H9 (cell line): Measurements from ENCODE around the gene SLC35B2. TPM values are rescaled to one million over a fixed set of nuclear protein-coding genes. Genes with fewer than 3 reads are reported as not detected.

Experiments
- DNase-seq: peaks from one replicate; pipeline ENCODE4 v3.0.0-alpha.2; 2017
- H2AFZ ChIP-seq: one replicate; pipeline ENCODE4 v1.6.1; 2013; ENCODE audit warnings: mild to moderate bottlenecking, low read length, control low read depth, moderate library complexity
- H2AK5ac ChIP-seq: 2 replicates; pipeline ENCODE4 v1.6.1; 2013; ENCODE audit warnings: low read length, control low read depth, mixed read lengths; ENCODE audit not compliant: insufficient read length
- H2BK120ac ChIP-seq: one replicate; pipeline ENCODE4 v1.6.1; 2013; ENCODE audit warnings: low read depth, mild to moderate bottlenecking, low read length, control low read depth, inconsistent platforms; ENCODE audit not compliant: poor library complexity, severe bottlenecking
- H2BK12ac ChIP-seq: 2 replicates; pipeline ENCODE4 v1.6.1; 2013; ENCODE audit warnings: low read length, control low read depth, mixed read lengths, low read depth; ENCODE audit not compliant: insufficient read length
- H2BK15ac ChIP-seq: 2 replicates; pipeline ENCODE4 v1.6.1; 2013; ENCODE audit warnings: low read depth, low read length, control low read depth
- H2BK20ac ChIP-seq: one replicate; pipeline ENCODE4 v1.6.1; 2013; ENCODE audit warnings: low read depth, mild to moderate bottlenecking, low read length, control low read depth, inconsistent platforms; ENCODE audit not compliant: poor library complexity, severe bottlenecking
- H2BK5ac ChIP-seq: 2 replicates; pipeline ENCODE4 v1.6.1; 2013; ENCODE audit warnings: low read length, control low read depth, mixed read lengths; ENCODE audit not compliant: insufficient read length
- H3K14ac ChIP-seq: 2 replicates; pipeline ENCODE4 v1.6.1; 2013; ENCODE audit warnings: low read length, control low read depth; ENCODE audit not compliant: insufficient read depth
- H3K18ac ChIP-seq: 2 replicates; pipeline ENCODE4 v1.6.1; 2013; ENCODE audit warnings: low read depth, mild to moderate bottlenecking, mixed read lengths, low read length, control low read depth; ENCODE audit not compliant: insufficient read length
- H3K23ac ChIP-seq: 2 replicates; pipeline ENCODE4 v1.6.1; 2013; ENCODE audit warnings: low read length, control low read depth, mixed read lengths, low read depth; ENCODE audit not compliant: insufficient read length
- H3K23me2 ChIP-seq: 2 replicates; pipeline ENCODE4 v1.6.1; 2013; ENCODE audit warnings: low read depth, mild to moderate bottlenecking, mixed read lengths, low read length, control low read depth; ENCODE audit not compliant: insufficient read length, poor library complexity, severe bottlenecking
- H3K27ac ChIP-seq: 2 replicates; pipeline ENCODE4 v1.5.1; 2013; ENCODE audit warnings: low read length, control low read depth, mixed read lengths, low read depth; ENCODE audit not compliant: insufficient read length
- H3K27me3 ChIP-seq: 2 replicates; pipeline ENCODE4 v1.6.1; 2013; ENCODE audit warnings: low read length, control low read depth, inconsistent platforms; ENCODE audit not compliant: insufficient read depth
- H3K4ac ChIP-seq: 2 replicates; pipeline ENCODE4 v1.6.1; 2013; ENCODE audit warnings: low read depth, mild to moderate bottlenecking, control low read depth, inconsistent platforms, low read length, moderate library complexity
- H3K4me1 ChIP-seq: 2 replicates; pipeline ENCODE4 v1.6.1; 2013; ENCODE audit warnings: low read length, control low read depth, inconsistent platforms; ENCODE audit not compliant: insufficient read depth
- H3K4me2 ChIP-seq: 2 replicates; pipeline ENCODE4 v1.6.1; 2013; ENCODE audit warnings: low read length, control low read depth, mixed read lengths; ENCODE audit not compliant: insufficient read length, insufficient read depth
- H3K56ac ChIP-seq: 2 replicates; pipeline ENCODE4 v1.6.1; 2013; ENCODE audit warnings: low read depth, mild to moderate bottlenecking, mixed read lengths, low read length, control low read depth; ENCODE audit not compliant: insufficient read length
- H3K79me1 ChIP-seq: 2 replicates; pipeline ENCODE4 v1.6.1; 2013; ENCODE audit warnings: low read depth, mild to moderate bottlenecking, moderate library complexity, low read length, control low read depth, inconsistent platforms; ENCODE audit not compliant: insufficient read depth, poor library complexity, severe bottlenecking
- H3K79me2 ChIP-seq: 2 replicates; pipeline ENCODE4 v1.6.1; 2013; ENCODE audit warnings: low read length, control low read depth, inconsistent platforms; ENCODE audit not compliant: insufficient read depth
- H3K9ac ChIP-seq: 2 replicates; pipeline ENCODE4 v1.6.1; 2013; ENCODE audit warnings: low read length, control low read depth, mixed read lengths; ENCODE audit not compliant: insufficient read length; ENCODE audit errors: extremely low read depth
- H3K9me3 ChIP-seq: one replicate; pipeline ENCODE4 v1.6.1; 2013; ENCODE audit warnings: low read depth, low read length, inconsistent platforms; ENCODE audit not compliant: control insufficient read depth
- H3T11ph ChIP-seq: one replicate; pipeline ENCODE4 v1.6.1; 2013; ENCODE audit warnings: mild to moderate bottlenecking, low read length, control low read depth, inconsistent platforms
- H4K20me1 ChIP-seq: one replicate; pipeline ENCODE4 v1.6.1; 2013; ENCODE audit not compliant: control insufficient read depth, insufficient read length, insufficient read depth
- H4K5ac ChIP-seq: 2 replicates; pipeline ENCODE4 v1.6.1; 2013; ENCODE audit warnings: low read depth, mild to moderate bottlenecking, mixed read lengths, low read length, control low read depth; ENCODE audit not compliant: insufficient read length
- H4K8ac ChIP-seq: replicated peaks from 2 replicates; pipeline ENCODE4 v1.6.1; 2013; ENCODE audit warnings: low read length, control low read depth, mixed read lengths, low read depth; ENCODE audit not compliant: insufficient read length
- H4K91ac ChIP-seq: 2 replicates; pipeline ENCODE4 v1.6.1; 2013; ENCODE audit warnings: low read depth, mild to moderate bottlenecking, moderate library complexity, mixed read lengths, low read length, control low read depth; ENCODE audit not compliant: insufficient read length
- H3K27ac Mint-ChIP-seq, 3 experiments: 2 replicates in 2 of 3; 3 replicates in 1 of 3; pipeline ENCODE4 v1.8.0; 2020 to 2021; ENCODE audit warnings: mixed read lengths in 3 of 3, mild to moderate bottlenecking in 1 of 3, moderate library complexity in 1 of 3
- H3K27me3 Mint-ChIP-seq: 2 replicates; pipeline ENCODE4 v1.8.0; 2021; ENCODE audit warnings: low read depth, mild to moderate bottlenecking, moderate library complexity, mixed read lengths
- H3K36me3 Mint-ChIP-seq, 3 experiments: 2 replicates in 2 of 3; 3 replicates in 1 of 3; pipeline ENCODE4 v1.8.0; 2020 to 2021; ENCODE audit warnings: low read depth in 3 of 3, mixed read lengths in 3 of 3; ENCODE audit not compliant: insufficient read depth in 1 of 3
- H3K4me1 Mint-ChIP-seq, 2 experiments: 2 replicates each; pipeline ENCODE4 v1.8.0; 2020; ENCODE audit warnings: mixed read lengths in 2 of 2
- H3K4me3 Mint-ChIP-seq, 2 experiments: 2 replicates in 1 of 2; 3 replicates in 1 of 2; pipeline ENCODE4 v1.8.0; 2020 to 2021; ENCODE audit warnings: mild to moderate bottlenecking in 2 of 2, mixed read lengths in 2 of 2, moderate library complexity in 1 of 2
- H3K9me3 Mint-ChIP-seq, 2 experiments: 2 replicates in 1 of 2; 3 replicates in 1 of 2; pipeline ENCODE4 v1.8.0; 2020; ENCODE audit warnings: mild to moderate bottlenecking in 2 of 2, mixed read lengths in 2 of 2, moderate library complexity in 1 of 2
- CTCF ChIP-seq: fragments of 200-600 bp; sonication (generic); conservative IDR thresholded peaks from 3 replicates; pipeline ENCODE4 v1.8.0; 2021; ENCODE audit warnings: antibody characterized with exemption, mild to moderate bottlenecking
- WGBS: extraction: QIAGEN DNeasy Blood & Tissue Kit; methylation state at CpG from one replicate; pipeline ENCODE4 v1.1.7; 2013; ENCODE audit warnings: missing lambda C conversion rate, low lambda C conversion rate, mixed read lengths; ENCODE audit not compliant: insufficient read length; ENCODE audit errors: extremely low coverage; 5-methylcytosine and 5-hydroxymethylcytosine counted together
- total RNA-seq: library from RNA; stranded (reverse); gene quantifications from 2 replicates; pipeline ENCODE4 v1.2.1, GENCODE V29; 2021

Gene SLC35B2
- total RNA-seq, 1 experiment from 2014 or later: 34.5 TPM

GRCh38 chr6:44278315-44278714 is 21.0 kb upstream of the SLC35B2 start:
- Histone ChIP-seq H3K9me3 (no peaks in the 10 kb centered on the region), H2BK20ac (no peak overlapping the region), H3K23ac (no peak overlapping the region), H3T11ph (no peak overlapping the region), H2BK15ac (no peak overlapping the region), H2BK120ac (no peak overlapping the region), H4K8ac (no peak overlapping the region), H3K18ac (no peak overlapping the region), H3K23me2 (no peaks in the 10 kb centered on the region), H2AFZ (no peak overlapping the region), H3K4me1 (no peaks in the 10 kb centered on the region; the same call in 1 of the 2 replicates), H3K14ac (no peak overlapping the region), H3K79me2 (no peaks in the 10 kb centered on the region), H4K20me1 (peaks cover 3% of the 10 kb centered on the region), H3K27me3 (no peaks in the 10 kb centered on the region), H3K27ac (no peak overlapping the region), H2AK5ac (no peak overlapping the region), H2BK5ac (no peak overlapping the region), H3K9ac (no peak overlapping the region), H2BK12ac (no peak overlapping the region), H3K4ac (no peak overlapping the region), H3K79me1 (no peaks in the 10 kb centered on the region), H4K91ac (no peak overlapping the region), H4K5ac (no peak overlapping the region), H3K56ac (no peak overlapping the region), H3K4me2 (no peak overlapping the region)
- no peak overlapping the region for H3K4me3 Mint-ChIP-seq
- no peaks in the 10 kb centered on the region; a peak in 1 of 7 replicates for H3K36me3 Mint-ChIP-seq
- no peak overlapping the region for H3K27ac Mint-ChIP-seq
- H3K4me1 Mint-ChIP-seq: peaks cover 5% of the 10 kb centered on the region in 2 experiments
- no peak for DNase-seq
- no peaks in the 10 kb centered on the region for H3K9me3 Mint-ChIP-seq
- no peak for TF ChIP-seq CTCF
- no CpG with 5 or more reads among the region's 3 CpGs for WGBS
- peaks cover 23% of the 10 kb centered on the region for H3K27me3 Mint-ChIP-seq
